Progenitor cell of endocrine pancreas (in vitro differentiated cells): ENCODE results near the gene MEOX1. TPM values are rescaled to one million over a fixed set of nuclear protein-coding genes. Genes with fewer than 3 reads are reported as not detected.

Experiments
- DNase-seq: peaks from one replicate; pipeline ENCODE4 v3.0.0; 2021; ENCODE audit warnings: low spot score; ENCODE audit not compliant: unreplicated experiment
- H3K27ac Mint-ChIP-seq: 2 replicates; pipeline ENCODE4 v1.8.0; 2021; ENCODE audit warnings: mild to moderate bottlenecking, moderate library complexity, mixed read lengths
- H3K27me3 Mint-ChIP-seq: 2 replicates; pipeline ENCODE4 v1.8.0; 2021; ENCODE audit warnings: mixed read lengths
- H3K36me3 Mint-ChIP-seq: 2 replicates; pipeline ENCODE4 v1.8.0; 2022; ENCODE audit warnings: mixed read lengths; ENCODE audit not compliant: insufficient read depth
- H3K4me1 Mint-ChIP-seq: 2 replicates; pipeline ENCODE4 v1.8.0; 2021; ENCODE audit warnings: low read depth, mixed read lengths
- H3K4me3 Mint-ChIP-seq: 2 replicates; pipeline ENCODE4 v1.8.0; 2021; ENCODE audit warnings: low read depth, mild to moderate bottlenecking, moderate library complexity, mixed read lengths
- H3K9me3 Mint-ChIP-seq: 2 replicates; pipeline ENCODE4 v1.8.0; 2021; ENCODE audit warnings: low read depth, mixed read lengths
- total RNA-seq: library from RNA; stranded (reverse); gene quantifications from 2 replicates; pipeline ENCODE4 v1.2.1, GENCODE V29; 2021
- TF ChIP-seq, protein P1 (sequence below): fragments of 200-600 bp; sonication (generic); IDR thresholded peaks from one replicate; pipeline ENCODE4 v1.5.0; 2021; ENCODE audit warnings: antibody characterized with exemption, mild to moderate bottlenecking; ENCODE audit not compliant: unreplicated experiment

Gene MEOX1
- total RNA-seq, 1 donor from 2014 or later: 1.2 TPM

DNA sequence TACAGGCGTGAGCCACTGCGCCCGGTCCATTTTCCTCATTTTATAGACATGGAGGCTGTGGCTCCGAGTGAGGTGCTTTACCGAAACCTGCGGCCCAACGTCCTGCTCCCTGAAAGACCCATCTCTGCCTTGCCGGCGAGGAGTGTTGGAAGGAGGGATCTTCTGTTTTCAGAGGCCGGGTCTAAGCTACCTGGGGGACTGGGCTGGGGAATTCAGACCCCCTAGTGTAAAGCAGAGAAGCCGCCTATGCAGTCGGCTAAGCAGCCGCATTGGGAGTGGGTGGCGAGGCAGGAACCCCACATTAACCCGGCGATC is 16.3 kb downstream of the MEOX1 start:
- Mint-ChIP-seq H3K9me3 (no peaks in the 10 kb centered on the region), H3K27ac (no peak overlapping the region), H3K4me1 (peaks cover 5% of the 10 kb centered on the region), H3K36me3 (no peaks in the 10 kb centered on the region), H3K27me3 (peaks cover 18% of the 10 kb centered on the region), H3K4me3 (no peak overlapping the region)
- DNase-seq: no peak
- TF ChIP-seq, protein P1, sequence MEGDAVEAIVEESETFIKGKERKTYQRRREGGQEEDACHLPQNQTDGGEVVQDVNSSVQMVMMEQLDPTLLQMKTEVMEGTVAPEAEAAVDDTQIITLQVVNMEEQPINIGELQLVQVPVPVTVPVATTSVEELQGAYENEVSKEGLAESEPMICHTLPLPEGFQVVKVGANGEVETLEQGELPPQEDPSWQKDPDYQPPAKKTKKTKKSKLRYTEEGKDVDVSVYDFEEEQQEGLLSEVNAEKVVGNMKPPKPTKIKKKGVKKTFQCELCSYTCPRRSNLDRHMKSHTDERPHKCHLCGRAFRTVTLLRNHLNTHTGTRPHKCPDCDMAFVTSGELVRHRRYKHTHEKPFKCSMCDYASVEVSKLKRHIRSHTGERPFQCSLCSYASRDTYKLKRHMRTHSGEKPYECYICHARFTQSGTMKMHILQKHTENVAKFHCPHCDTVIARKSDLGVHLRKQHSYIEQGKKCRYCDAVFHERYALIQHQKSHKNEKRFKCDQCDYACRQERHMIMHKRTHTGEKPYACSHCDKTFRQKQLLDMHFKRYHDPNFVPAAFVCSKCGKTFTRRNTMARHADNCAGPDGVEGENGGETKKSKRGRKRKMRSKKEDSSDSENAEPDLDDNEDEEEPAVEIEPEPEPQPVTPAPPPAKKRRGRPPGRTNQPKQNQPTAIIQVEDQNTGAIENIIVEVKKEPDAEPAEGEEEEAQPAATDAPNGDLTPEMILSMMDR: no peak

DNA sequence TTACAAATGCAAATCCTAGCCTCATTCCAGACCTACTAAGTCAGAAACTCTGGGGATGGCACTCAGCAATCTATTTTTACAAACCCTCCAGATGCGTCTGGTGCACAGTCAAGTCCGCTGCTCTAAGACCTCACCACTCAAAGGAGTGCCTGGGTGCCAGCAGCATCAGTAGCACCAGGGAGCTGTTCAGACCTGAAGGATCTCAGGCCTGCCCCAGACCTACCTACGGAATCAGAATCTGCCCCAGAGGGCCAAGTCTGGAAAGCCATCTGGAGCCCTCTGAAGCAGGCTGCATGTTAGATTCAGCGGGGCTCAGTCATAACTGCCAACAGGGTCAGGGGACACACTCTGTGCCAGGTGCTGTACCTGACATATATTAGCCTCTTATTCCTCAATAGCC is 17.6 kb downstream of the MEOX1 start:
- Mint-ChIP-seq H3K27ac (no peak overlapping the region), H3K27me3 (peaks cover 18% of the 10 kb centered on the region), H3K9me3 (no peaks in the 10 kb centered on the region), H3K36me3 (no peaks in the 10 kb centered on the region), H3K4me3 (no peak overlapping the region), H3K4me1 (peaks cover 9% of the 10 kb centered on the region)
- TF ChIP-seq, protein P1: no peak
- no peak for DNase-seq

DNA sequence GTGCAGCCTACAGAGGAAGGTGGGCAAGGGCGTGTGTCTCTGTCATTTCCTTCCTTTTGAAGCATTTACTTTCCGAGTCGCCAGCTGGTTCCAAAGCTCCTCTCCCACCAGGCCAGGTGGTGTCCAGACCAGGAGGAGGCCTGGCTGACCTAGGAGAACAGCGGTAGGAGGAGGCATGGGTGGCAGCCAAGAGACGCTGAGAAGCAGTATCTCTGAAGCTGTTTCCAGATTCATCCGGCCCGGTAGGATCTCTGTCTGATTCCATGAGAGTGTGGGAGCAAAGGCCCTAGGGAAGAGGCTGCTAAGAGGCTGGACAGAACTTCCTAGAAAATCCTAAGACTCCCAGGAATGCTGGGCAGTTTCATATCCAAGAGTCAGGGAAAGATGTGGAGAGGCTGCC is 20.3 kb downstream of the MEOX1 start:
- DNase-seq: no peak
- H3K9me3 Mint-ChIP-seq: no peaks in the 10 kb centered on the region
- peaks cover 11% of the 10 kb centered on the region for H3K27me3 Mint-ChIP-seq
- no peak overlapping the region for H3K27ac Mint-ChIP-seq
- H3K4me3 Mint-ChIP-seq: no peak overlapping the region
- no peaks in the 10 kb centered on the region for H3K36me3 Mint-ChIP-seq
- H3K4me1 Mint-ChIP-seq: peaks cover 11% of the 10 kb centered on the region
- TF ChIP-seq, protein P1: no peak

DNA sequence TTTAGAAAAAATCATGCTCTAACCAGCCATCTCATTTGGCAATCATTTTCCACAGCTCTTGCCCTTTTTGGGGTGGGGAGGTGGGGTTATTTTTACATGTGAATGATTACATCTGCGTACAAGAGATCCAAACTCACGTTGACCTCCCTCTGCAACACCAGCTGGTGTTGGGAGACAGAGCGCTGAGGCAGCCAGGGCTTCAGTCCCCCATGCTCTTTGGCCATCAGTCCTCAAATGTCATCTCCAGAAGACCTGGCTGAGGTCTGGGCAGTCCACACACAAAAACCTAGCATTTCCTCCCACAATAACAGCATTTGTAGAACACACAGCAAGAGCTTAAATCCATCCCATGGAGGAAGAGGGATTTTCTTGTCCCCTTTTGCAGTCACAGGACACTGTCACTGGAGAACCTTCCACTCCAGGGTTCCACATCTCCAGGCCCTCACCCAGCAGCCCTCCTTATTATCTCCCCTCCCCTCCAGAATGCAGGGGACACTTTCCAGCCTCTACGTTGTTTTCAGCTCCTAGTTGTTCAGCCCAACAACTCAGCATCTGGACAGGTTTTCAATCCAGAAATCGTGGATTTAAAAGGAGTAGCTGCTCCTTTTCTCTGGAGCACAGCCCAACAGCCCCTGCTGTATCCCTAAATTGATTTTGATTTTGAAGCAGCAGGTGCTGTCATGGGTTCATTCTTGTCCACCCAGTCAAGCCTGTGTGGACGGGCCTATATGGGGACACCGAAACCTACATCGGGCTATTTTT is 21.1 kb downstream of the MEOX1 start:
- Mint-ChIP-seq H3K4me1 (peaks cover 11% of the 10 kb centered on the region), H3K36me3 (no peaks in the 10 kb centered on the region), H3K27ac (peak overlapping the region; percentile 73)

DNA sequence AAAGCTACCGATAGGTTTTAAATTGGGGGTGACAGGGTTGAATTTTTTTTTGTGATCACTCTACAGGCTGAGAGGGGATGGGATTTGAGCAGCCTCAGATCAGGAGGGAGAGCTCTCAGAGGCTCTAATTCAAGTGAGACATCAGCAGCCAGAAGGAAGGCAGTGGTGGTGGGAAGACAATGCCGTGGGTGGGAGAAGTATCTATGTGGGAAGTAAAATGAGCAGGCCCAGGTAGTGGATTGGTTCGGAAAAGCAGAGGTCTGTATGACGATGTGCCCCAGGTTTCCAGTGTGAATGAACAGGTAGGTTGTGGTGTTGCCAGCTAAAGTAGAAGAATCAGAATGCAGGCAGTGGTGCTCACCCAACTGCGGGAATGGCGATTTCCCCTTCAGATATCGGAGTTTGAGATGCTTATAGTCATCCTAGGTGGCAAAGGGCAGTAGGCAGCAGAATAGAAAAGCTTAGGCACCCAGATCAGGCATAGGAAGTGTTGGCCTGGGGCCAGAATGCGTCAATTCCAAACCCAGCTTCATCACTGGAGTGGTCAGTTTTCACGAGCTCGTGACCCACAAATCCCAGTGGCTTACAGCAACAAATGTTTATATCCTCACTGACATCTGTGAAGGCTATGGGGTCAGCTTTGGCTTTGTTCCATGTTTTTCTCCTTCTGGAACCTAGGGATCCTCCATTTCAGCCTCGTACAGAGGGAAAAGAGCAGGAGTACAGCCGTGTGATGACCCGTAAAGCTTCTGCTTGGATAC is 24.0 kb downstream of the MEOX1 start:
- no peak overlapping the region for H3K27ac Mint-ChIP-seq
- no peak overlapping the region for H3K4me3 Mint-ChIP-seq
- H3K4me1 Mint-ChIP-seq: peaks cover 20% of the 10 kb centered on the region
- DNase-seq: no peak
- H3K36me3 Mint-ChIP-seq: no peaks in the 10 kb centered on the region
- peaks cover 7% of the 10 kb centered on the region for H3K27me3 Mint-ChIP-seq
- TF ChIP-seq, protein P1: no peak
- no peaks in the 10 kb centered on the region for H3K9me3 Mint-ChIP-seq

More for the DNA sequence above, 21.1 kb downstream of the MEOX1 start:
- H3K27me3 Mint-ChIP-seq: peaks cover 10% of the 10 kb centered on the region
- no peak overlapping the region for H3K4me3 Mint-ChIP-seq
- no peaks in the 10 kb centered on the region for H3K9me3 Mint-ChIP-seq
- TF ChIP-seq, protein P1: no peak
- no peak for DNase-seq
